Progenitor cell of endocrine pancreas (in vitro differentiated cells): ENCODE data around the gene TRPM2. TPM values are rescaled to one million over a fixed set of nuclear protein-coding genes. Genes with fewer than 3 reads are reported as not detected.

ENCODE experiments used
- DNase-seq: peaks from one replicate; pipeline ENCODE4 v3.0.0; 2021; ENCODE audit warnings: low spot score; ENCODE audit not compliant: unreplicated experiment
- H3K27ac Mint-ChIP-seq: 2 replicates; pipeline ENCODE4 v1.8.0; 2021; ENCODE audit warnings: mild to moderate bottlenecking, moderate library complexity, mixed read lengths
- H3K27me3 Mint-ChIP-seq: 2 replicates; pipeline ENCODE4 v1.8.0; 2021; ENCODE audit warnings: mixed read lengths
- H3K36me3 Mint-ChIP-seq: 2 replicates; pipeline ENCODE4 v1.8.0; 2022; ENCODE audit warnings: mixed read lengths; ENCODE audit not compliant: insufficient read depth
- H3K4me1 Mint-ChIP-seq: 2 replicates; pipeline ENCODE4 v1.8.0; 2021; ENCODE audit warnings: low read depth, mixed read lengths
- H3K4me3 Mint-ChIP-seq: 2 replicates; pipeline ENCODE4 v1.8.0; 2021; ENCODE audit warnings: low read depth, mild to moderate bottlenecking, moderate library complexity, mixed read lengths
- H3K9me3 Mint-ChIP-seq: 2 replicates; pipeline ENCODE4 v1.8.0; 2021; ENCODE audit warnings: low read depth, mixed read lengths
- total RNA-seq: library from RNA; stranded (reverse); gene quantifications from 2 replicates; pipeline ENCODE4 v1.2.1, GENCODE V29; 2021
- TF ChIP-seq, protein P1 (sequence below): fragments of 200-600 bp; sonication (generic); IDR thresholded peaks from one replicate; pipeline ENCODE4 v1.5.0; 2021; ENCODE audit warnings: antibody characterized with exemption, mild to moderate bottlenecking; ENCODE audit not compliant: unreplicated experiment

TRPM2 gene
- total RNA-seq, 1 donor from 2014 or later = 0.17 TPM

DNA sequence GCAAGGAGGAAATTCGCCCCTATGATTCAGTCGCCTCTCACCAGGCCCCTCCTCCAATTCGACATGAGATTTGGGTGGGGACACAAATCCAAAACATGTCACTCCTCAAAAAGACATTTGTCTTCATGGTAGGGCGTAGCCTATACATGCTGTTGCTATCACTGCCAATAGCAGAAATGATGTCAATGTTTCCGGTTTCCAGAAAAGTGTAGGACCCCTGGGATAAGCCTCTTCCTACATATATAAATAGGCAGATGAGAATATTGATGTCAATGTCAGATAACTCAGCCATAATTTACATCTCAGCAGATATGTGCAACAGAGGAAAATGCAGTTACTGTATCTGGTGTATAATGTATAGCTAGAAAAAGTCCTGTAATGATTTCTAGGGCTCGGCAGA is 118.6 kb downstream of the TRPM2 start:
- H3K36me3 Mint-ChIP-seq = no peaks in the 10 kb centered on the region
- no peak overlapping the region for H3K27ac Mint-ChIP-seq
- H3K9me3 Mint-ChIP-seq = no peaks in the 10 kb centered on the region
- no peaks in the 10 kb centered on the region for H3K4me1 Mint-ChIP-seq
- no peak for DNase-seq
- no peaks in the 10 kb centered on the region for H3K27me3 Mint-ChIP-seq
- TF ChIP-seq, protein P1, sequence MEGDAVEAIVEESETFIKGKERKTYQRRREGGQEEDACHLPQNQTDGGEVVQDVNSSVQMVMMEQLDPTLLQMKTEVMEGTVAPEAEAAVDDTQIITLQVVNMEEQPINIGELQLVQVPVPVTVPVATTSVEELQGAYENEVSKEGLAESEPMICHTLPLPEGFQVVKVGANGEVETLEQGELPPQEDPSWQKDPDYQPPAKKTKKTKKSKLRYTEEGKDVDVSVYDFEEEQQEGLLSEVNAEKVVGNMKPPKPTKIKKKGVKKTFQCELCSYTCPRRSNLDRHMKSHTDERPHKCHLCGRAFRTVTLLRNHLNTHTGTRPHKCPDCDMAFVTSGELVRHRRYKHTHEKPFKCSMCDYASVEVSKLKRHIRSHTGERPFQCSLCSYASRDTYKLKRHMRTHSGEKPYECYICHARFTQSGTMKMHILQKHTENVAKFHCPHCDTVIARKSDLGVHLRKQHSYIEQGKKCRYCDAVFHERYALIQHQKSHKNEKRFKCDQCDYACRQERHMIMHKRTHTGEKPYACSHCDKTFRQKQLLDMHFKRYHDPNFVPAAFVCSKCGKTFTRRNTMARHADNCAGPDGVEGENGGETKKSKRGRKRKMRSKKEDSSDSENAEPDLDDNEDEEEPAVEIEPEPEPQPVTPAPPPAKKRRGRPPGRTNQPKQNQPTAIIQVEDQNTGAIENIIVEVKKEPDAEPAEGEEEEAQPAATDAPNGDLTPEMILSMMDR = no peak
- no peak overlapping the region for H3K4me3 Mint-ChIP-seq

DNA sequence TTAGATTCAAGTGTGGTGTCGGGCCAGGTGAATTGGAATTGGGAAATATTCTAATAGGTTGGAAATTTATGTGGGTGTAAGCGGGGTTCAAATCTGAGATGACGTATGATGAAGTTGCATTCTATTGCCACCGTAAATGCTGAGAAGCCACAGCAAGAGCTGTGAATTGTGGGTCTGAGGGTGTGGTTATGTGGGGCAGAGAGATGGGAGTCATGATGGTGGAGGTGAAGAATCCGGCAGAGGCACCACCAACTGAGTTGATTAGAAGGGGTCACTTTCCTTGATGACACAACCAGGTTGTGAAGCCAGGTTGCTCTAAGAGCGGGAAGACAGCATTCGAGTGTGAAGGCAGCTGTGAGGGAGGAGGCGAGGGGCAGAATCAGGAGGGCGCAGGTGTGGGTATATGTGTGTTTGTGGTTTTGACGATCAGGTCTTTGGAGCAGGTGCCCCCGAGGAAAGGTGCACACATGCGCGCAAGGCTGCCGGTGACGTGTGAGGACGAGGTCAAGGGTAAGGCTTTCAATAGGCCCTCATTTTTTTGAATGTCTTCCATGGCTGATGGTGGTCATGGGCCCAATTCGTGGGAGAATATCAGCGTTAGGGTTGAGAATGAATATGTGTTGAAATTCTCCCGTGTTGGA is 120.6 kb downstream of the TRPM2 start:
- Mint-ChIP-seq H3K27me3 (no peaks in the 10 kb centered on the region), H3K36me3 (no peaks in the 10 kb centered on the region), H3K4me3 (no peak overlapping the region), H3K9me3 (peaks cover 3% of the 10 kb centered on the region), H3K4me1 (no peaks in the 10 kb centered on the region), H3K27ac (no peak overlapping the region)
- DNase-seq = no peak
- TF ChIP-seq, protein P1 = no peak

DNA sequence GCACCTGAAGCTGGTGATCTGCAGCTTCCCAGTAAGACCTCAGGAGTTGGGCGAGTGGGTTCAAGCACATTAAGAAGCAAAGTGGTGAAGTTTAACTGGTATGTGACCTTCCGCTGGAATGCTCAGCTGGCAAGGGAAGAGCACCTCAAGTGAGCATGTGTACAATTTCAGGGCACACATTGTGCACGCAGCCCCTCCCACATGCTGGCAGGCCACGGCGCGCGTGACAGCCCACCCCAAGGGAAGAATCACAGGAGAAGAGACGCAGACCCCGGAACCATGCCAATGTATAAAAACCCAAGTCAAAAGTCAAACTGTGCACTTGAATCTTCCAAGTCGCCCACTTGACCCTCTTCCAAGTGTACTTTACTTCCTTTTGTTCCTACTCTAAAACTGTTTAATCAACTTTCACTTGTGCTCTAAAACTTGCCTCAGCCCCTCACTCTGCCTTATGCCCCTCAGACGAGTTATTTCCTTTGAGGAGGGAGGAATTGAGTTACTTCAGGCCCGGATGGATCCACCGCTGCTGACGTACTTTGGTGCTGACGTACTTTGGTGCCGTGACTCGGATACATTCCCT is 121.9 kb downstream of the TRPM2 start:
- H3K4me3 Mint-ChIP-seq = no peak overlapping the region
- H3K9me3 Mint-ChIP-seq = peaks cover 4% of the 10 kb centered on the region
- TF ChIP-seq, protein P1 = no peak
- H3K27ac Mint-ChIP-seq = no peak overlapping the region
- no peaks in the 10 kb centered on the region for H3K36me3 Mint-ChIP-seq
- no peaks in the 10 kb centered on the region for H3K4me1 Mint-ChIP-seq
- no peaks in the 10 kb centered on the region for H3K27me3 Mint-ChIP-seq
- no peak for DNase-seq

DNA sequence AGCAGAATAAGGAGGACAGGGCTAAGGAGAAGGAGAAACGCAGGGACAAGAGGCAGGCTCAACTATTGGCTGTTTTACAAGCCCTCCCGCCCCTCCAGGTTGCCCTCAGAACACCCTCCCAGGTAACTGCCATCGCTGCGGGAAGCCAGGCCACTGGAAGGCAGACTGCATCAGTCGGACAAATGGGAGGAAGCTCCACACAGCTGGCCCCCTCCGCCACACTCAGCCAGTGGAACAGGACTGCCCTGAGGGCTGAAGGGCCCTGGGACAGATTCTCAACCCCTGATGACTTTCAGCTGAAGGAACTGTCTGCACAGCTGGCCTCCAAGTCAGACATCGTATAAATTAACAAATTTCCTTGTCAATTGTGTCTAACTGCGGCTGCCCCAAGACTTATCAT is 123.7 kb downstream of the TRPM2 start:
- Mint-ChIP-seq H3K4me1 (peaks cover 2% of the 10 kb centered on the region), H3K27me3 (no peaks in the 10 kb centered on the region), H3K4me3 (no peak overlapping the region), H3K9me3 (peaks cover 4% of the 10 kb centered on the region), H3K36me3 (no peaks in the 10 kb centered on the region), H3K27ac (no peak overlapping the region)
- no peak for DNase-seq
- TF ChIP-seq, protein P1 = no peak

DNA sequence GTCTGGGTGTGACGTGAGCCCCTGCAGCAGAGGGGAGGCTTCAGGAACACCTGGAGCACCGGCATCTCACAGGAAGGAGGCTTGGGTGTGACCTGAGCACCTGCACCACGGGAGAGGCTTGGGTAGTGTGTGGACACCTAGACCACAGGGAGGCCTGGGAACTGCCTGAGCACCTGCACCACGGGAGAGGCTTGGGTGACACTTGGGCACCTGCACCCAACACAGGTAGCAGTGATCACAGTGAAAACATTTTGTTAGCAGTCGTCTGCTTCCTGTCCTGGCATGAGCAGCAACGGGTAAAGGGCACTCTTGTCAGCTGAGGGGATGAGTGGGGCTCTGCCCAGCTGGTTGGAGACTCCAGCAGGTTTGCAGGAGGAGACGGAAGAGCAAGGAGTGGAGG is 124.3 kb downstream of the TRPM2 start:
- peaks cover 8% of the 10 kb centered on the region for H3K4me1 Mint-ChIP-seq
- no peak for DNase-seq
- H3K36me3 Mint-ChIP-seq = no peaks in the 10 kb centered on the region
- peaks cover 4% of the 10 kb centered on the region for H3K9me3 Mint-ChIP-seq
- no peak overlapping the region for H3K4me3 Mint-ChIP-seq
- no peak overlapping the region for H3K27ac Mint-ChIP-seq
- TF ChIP-seq, protein P1 = no peak
- no peaks in the 10 kb centered on the region for H3K27me3 Mint-ChIP-seq
